Measurements from ENCODE around the gene CBARP. TPM values are rescaled to one million over a fixed set of nuclear protein-coding genes. Genes with fewer than 3 reads are reported as not detected.
"Not testable (repeated sequence)": the region's sequence is repeated elsewhere in the genome, so short reads cannot be mapped to it uniquely, and the experiment has no call there.

CBARP gene
- total RNA-seq, 3 donors from 2014 or later, result 0.29 to 1.2 (median 0.39) TPM

GRCh38 chr19:1211494-1212234 lies 26.1 kb downstream of the CBARP start:
- ATAC-seq, result no peak
- no peak overlapping the region for H3K4me3 ChIP-seq

GRCh38 chr19:1210227-1210538 lies 27.6 kb downstream of the CBARP start:
- Histone ChIP-seq H3K9me3 (no peaks in the 10 kb centered on the region), H3K4me1 (ENCODE audit: low read depth) (peaks cover 61% of the 10 kb centered on the region), H3K36me3 (ENCODE audit: low read depth) (no peaks in the 10 kb centered on the region), H3K4me3 (no peak overlapping the region)
- intact Hi-C loops (cut with DNase I, micrococcal nuclease), result no loop called here
- DNase-seq, result no peak
- no peak for ATAC-seq
- no peak for TF ChIP-seq CTCF (IDR thresholded peaks at IDR 0.05)

More at GRCh38 chr19:1211494-1212234, 26.1 kb downstream of the CBARP start:
- TF ChIP-seq CTCF (IDR thresholded peaks at IDR 0.05), result no peak
- Histone ChIP-seq H3K4me1 (ENCODE audit: low read depth) (peaks cover 58% of the 10 kb centered on the region), H3K36me3 (ENCODE audit: low read depth) (no peaks in the 10 kb centered on the region), H3K9me3 (no peaks in the 10 kb centered on the region)
- DNase-seq, result peak in 1 of 3 donors; percentile 49
- intact Hi-C loops (cut with DNase I, micrococcal nuclease), result no loop called here

- intact Hi-C loops (cut with DNase I, micrococcal nuclease); H3K36me3 ChIP-seq (ENCODE audit: low read depth): not testable (repeated sequence)
- ATAC-seq, result peak; percentile 64
These were observed 29.0 kb downstream of the CBARP start for GRCh38 chr19:1208830-1209229.

GRCh38 chr19:1206864-1207450 lies 30.8 kb downstream of the CBARP start:
- DNase-seq, result peak; percentile 56 to 77 (median 60)
- TF ChIP-seq CTCF (IDR thresholded peaks at IDR 0.05), result no peak

More at GRCh38 chr19:1208830-1209229, 29.0 kb downstream of the CBARP start:
- peaks cover 63% of the 10 kb centered on the region for H3K4me1 ChIP-seq (ENCODE audit: low read depth)
- peak; percentile 82 to 87 (median 83) for DNase-seq
- not testable (repeated sequence) for H3K4me3 ChIP-seq, H3K9me3 ChIP-seq

GRCh38 chr19:1206150-1206863 lies 31.5 kb downstream of the CBARP start:
- DNase-seq, result peak in 1 of 3 donors; percentile 52
- H3K4me1 ChIP-seq (ENCODE audit: low read depth), result peaks cover 59% of the 10 kb centered on the region
- peak overlapping the region; percentile 67 for H3K4me3 ChIP-seq
- TF ChIP-seq CTCF (IDR thresholded peaks at IDR 0.05), result no peak
- no peaks in the 10 kb centered on the region for H3K9me3 ChIP-seq
- H3K36me3 ChIP-seq (ENCODE audit: low read depth), result no peaks in the 10 kb centered on the region
- intact Hi-C loops (cut with DNase I, micrococcal nuclease), result no loop called here
- no peak for ATAC-seq

More at GRCh38 chr19:1206864-1207450, 30.8 kb downstream of the CBARP start:
- H3K4me3 ChIP-seq, result peak overlapping the region; percentile 67
- intact Hi-C loops (cut with DNase I, micrococcal nuclease), result no loop called here
- peaks cover 64% of the 10 kb centered on the region for H3K4me1 ChIP-seq (ENCODE audit: low read depth)
- ATAC-seq, result peak; percentile 12
- no peaks in the 10 kb centered on the region for H3K9me3 ChIP-seq
- no peaks in the 10 kb centered on the region for H3K36me3 ChIP-seq (ENCODE audit: low read depth)
